GM12874 (cell line): ENCODE measurements around the gene CISH.
A peak's percentile ranks its signal among the peaks of the same experiment; 100 is the strongest.

Experiments
- CTCF ChIP-seq: IDR thresholded peaks from 2 replicates; pipeline ENCODE4 v1.5.1; 2011; ENCODE audit warnings: low read depth, mild to moderate bottlenecking, control low read depth, low read length, moderate library complexity; ENCODE audit not compliant: insufficient read depth

Gene CISH

GRCh38 chr3:50617096-50617791, 5.7 kb upstream of the CISH start, which contains the start of gene MAPKAPK3:
TSS of gene MAPKAPK3 (plus strand) at chr3:50617151. CDS start at chr3:50617566, 415 bp downstream.
- 0 out of 2 replicates have a peak, but pooled peaks have one; percentile 10 for TF ChIP-seq CTCF

GRCh38 chr3:50616770-50617095, 5.2 kb upstream of the CISH start:
- TF ChIP-seq CTCF: no peak

- peak; percentile 100 for TF ChIP-seq CTCF
These were observed 4.6 kb upstream of the CISH start for GRCh38 chr3:50616003-50616769.

- no peak for TF ChIP-seq CTCF
These were observed 3.6 kb upstream of the CISH start for GRCh38 chr3:50615190-50615589.

- TF ChIP-seq CTCF: no peak
These were observed 1.6 kb upstream of the CISH start for GRCh38 chr3:50612970-50613846.

GRCh38 chr3:50612234-50612882, 784 bp upstream of the CISH start:
- TF ChIP-seq CTCF: no peak
